HCT116 (cell line): ENCODE measurements around the gene RBM19. TPM values are rescaled to one million over a fixed set of nuclear protein-coding genes. Genes with fewer than 3 reads are reported as not detected.

Experiments
- ATAC-seq: fragments of 200-7000 bp; cut with Tn5 transposase; 2 replicates; pipeline ENCODE4 v1.9.1; 2020; ENCODE audit warnings: mild to moderate bottlenecking, moderate library complexity
- BruUV-seq: library from RNA; stranded (reverse); fragments of 400-500 nt; replicated peaks from 2 replicates; lab custom pipeline; 2021; lab: Mats Ljungman, UMichigan
- CTCF ChIA-PET: fragments of 300-600 bp; sonication (Branson Sonifier 250); formaldehyde crosslinking; loops from one replicate; lab custom pipeline; 2021; ENCODE audit warnings: antibody characterized with exemption; lab: Charles Lee
- POLR2A ChIA-PET: fragments of 300-600, 350-600 bp; sonication (Branson Sonifier 250); formaldehyde crosslinking; loops from one replicate; lab custom pipeline; 2021; ENCODE audit warnings: antibody characterized with exemption; lab: Charles Lee
- RAD21 ChIA-PET, 2 experiments: fragments of 300-600 bp; sonication (Branson Sonifier 250); formaldehyde crosslinking; loops; one replicate each; lab custom pipeline; 2023; ENCODE audit warnings: low total read pairs in 2 of 2; ENCODE audit not compliant: uncharacterized antibody in 2 of 2, unreplicated experiment in 2 of 2, low non-redundant PET in 1 of 2; lab: Charles Lee
- DNase-seq: peaks from one replicate; pipeline ENCODE4 v3.0.0-alpha.2; 2010; ENCODE audit warnings: low read depth, low spot score
- H2AFZ ChIP-seq: fragments of 200-600 bp; shearing (Covaris generic), sonication (generic); 2 replicates; pipeline ENCODE4 v1.6.1; 2017; ENCODE audit warnings: low read depth, mixed run types, mixed read lengths, antibody characterized with exemption, low read length; ENCODE audit not compliant: poor library complexity, severe bottlenecking
- H3K27ac ChIP-seq: 2 replicates; pipeline ENCODE4 v1.5.1; 2012; ENCODE audit warnings: low read depth, low read length
- H3K27me3 ChIP-seq: fragments of 200-600 bp; sonication (generic); 2 replicates; pipeline ENCODE4 v1.6.1; 2016; ENCODE audit warnings: mixed run types, low read length, mixed read lengths; ENCODE audit not compliant: insufficient read depth
- H3K36me3 ChIP-seq, 2 experiments: fragments of 200-500 bp in 1 of 2; fragments of 200-600 bp in 1 of 2; sonication (Bioruptor generic) in 1 of 2; sonication (generic) in 1 of 2; 2 replicates each; pipeline versions ENCODE4 v1.5.1 to v1.6.1; 2014 to 2016; ENCODE audit warnings: low read length in 2 of 2, inconsistent platforms in 1 of 2, mixed read lengths in 1 of 2, mixed run types in 1 of 2; ENCODE audit not compliant: insufficient read depth in 2 of 2, control insufficient read depth in 1 of 2
- H3K4me1 ChIP-seq, 2 experiments: fragments of 200-600 bp in 1 of 2; sonication (generic) in 1 of 2; 2 replicates each; pipeline versions ENCODE4 v1.5.1 to v1.6.1; 2012 to 2017; ENCODE audit warnings: low read length in 2 of 2, inconsistent platforms in 1 of 2, mild to moderate bottlenecking in 1 of 2, mixed read lengths in 1 of 2, mixed run types in 1 of 2, moderate library complexity in 1 of 2; ENCODE audit not compliant: insufficient read depth in 2 of 2, control insufficient read depth in 1 of 2
- H3K4me2 ChIP-seq: fragments of 200-600 bp; sonication (generic); 2 replicates; pipeline ENCODE4 v1.6.1; 2017; ENCODE audit warnings: mixed run types, low read length, mixed read lengths
- H3K4me3 ChIP-seq, 2 experiments: fragments of 200-600 bp in 1 of 2; sonication (generic) in 1 of 2; replicated peaks in 1 of 2; 2 replicates each; pipeline ENCODE4 v1.5.1; 2011 to 2016; ENCODE audit warnings: low read length in 2 of 2, control low read depth in 1 of 2, low read depth in 1 of 2, mild to moderate bottlenecking in 1 of 2, mixed read lengths in 1 of 2, mixed run types in 1 of 2
- H3K79me2 ChIP-seq: fragments of 200-600 bp; sonication (generic); 2 replicates; pipeline ENCODE4 v1.6.1; 2017; ENCODE audit warnings: mild to moderate bottlenecking, mixed run types, low read length, moderate library complexity, mixed read lengths; ENCODE audit not compliant: insufficient read depth
- H3K9ac ChIP-seq: fragments of 200-600 bp; sonication (generic); 2 replicates; pipeline ENCODE4 v1.6.1; 2016; ENCODE audit warnings: low read length, mixed read lengths
- H3K9me2 ChIP-seq: fragments of 200-600 bp; sonication (generic), shearing (Covaris generic); 2 replicates; pipeline ENCODE4 v1.6.1; 2017; ENCODE audit warnings: mixed run types, mild to moderate bottlenecking, moderate library complexity; ENCODE audit not compliant: insufficient read depth
- H3K9me3 ChIP-seq, 2 experiments: fragments of 200-500 bp in 1 of 2; fragments of 200-600 bp in 1 of 2; sonication (Bioruptor generic) in 1 of 2; sonication (generic) in 1 of 2; 2 replicates each; pipeline ENCODE4 v1.6.1; 2014 to 2017; ENCODE audit warnings: low read length in 2 of 2, mixed read lengths in 2 of 2, inconsistent platforms in 1 of 2, low read depth in 1 of 2, mild to moderate bottlenecking in 1 of 2, mixed run types in 1 of 2, moderate library complexity in 1 of 2; ENCODE audit not compliant: control insufficient read depth in 1 of 2, insufficient read depth in 1 of 2
- H4K20me1 ChIP-seq: fragments of 200-600 bp; sonication (generic), shearing (Covaris generic); 2 replicates; pipeline ENCODE4 v1.6.1; 2017; ENCODE audit warnings: mixed run types, mild to moderate bottlenecking, moderate library complexity; ENCODE audit not compliant: insufficient read depth
- ATF3 ChIP-seq: IDR thresholded peaks from 2 replicates; pipeline ENCODE4 v1.6.1; 2012
- CBX3 ChIP-seq: IDR thresholded peaks from 2 replicates; pipeline ENCODE4 v1.6.1; 2012; ENCODE audit warnings: low read depth
- CEBPB ChIP-seq: IDR thresholded peaks from 2 replicates; pipeline ENCODE4 v1.6.1; 2012; ENCODE audit warnings: low read depth
- CTCF ChIP-seq, 3 experiments: fragments of 200-600 bp in 1 of 3; sonication (generic) in 1 of 3; IDR thresholded peaks in 2 of 3; conservative IDR thresholded peaks in 1 of 3; 2 replicates each; pipeline ENCODE4 v1.5.1; 2012 to 2017; ENCODE audit warnings: low read depth in 2 of 3, low read length in 2 of 3, antibody characterized with exemption in 1 of 3, borderline replicate concordance in 1 of 3, control low read depth in 1 of 3, mild to moderate bottlenecking in 1 of 3, mixed read lengths in 1 of 3, mixed run types in 1 of 3, moderate library complexity in 1 of 3; ENCODE audit not compliant: insufficient read depth in 1 of 3
- EGR1 ChIP-seq: IDR thresholded peaks from 2 replicates; pipeline ENCODE4 v1.6.1; 2012; ENCODE audit warnings: low read depth
- ELF1 ChIP-seq: IDR thresholded peaks from 2 replicates; pipeline ENCODE4 v1.6.1; 2012; ENCODE audit warnings: low read depth, borderline replicate concordance
- EZH2phosphoT487 ChIP-seq: fragments of 200-600 bp; IDR thresholded peaks from 2 replicates; pipeline ENCODE4 v1.6.1; 2018; ENCODE audit warnings: antibody characterized with exemption, borderline replicate concordance
- FOSL1 ChIP-seq: IDR thresholded peaks from 2 replicates; pipeline ENCODE4 v1.6.1; 2012; ENCODE audit warnings: low read depth
- JUND ChIP-seq: IDR thresholded peaks from 2 replicates; pipeline ENCODE4 v1.6.1; 2012
- MAX ChIP-seq: IDR thresholded peaks from 2 replicates; pipeline ENCODE4 v1.6.1; 2012
- POLR2A ChIP-seq: IDR thresholded peaks from 2 replicates; pipeline ENCODE4 v1.7.0; 2011; ENCODE audit warnings: borderline replicate concordance; ENCODE audit not compliant: insufficient read depth, insufficient read length; ENCODE audit errors: extremely low read depth
- POLR2AphosphoS5 ChIP-seq: IDR thresholded peaks from 2 replicates; pipeline ENCODE4 v1.6.1; 2011; ENCODE audit warnings: mild to moderate bottlenecking, low read depth, low read length, moderate library complexity
- RAD21 ChIP-seq: IDR thresholded peaks from 2 replicates; pipeline ENCODE4 v1.6.1; 2012; ENCODE audit warnings: low read depth, mild to moderate bottlenecking
- SIN3A ChIP-seq: IDR thresholded peaks from 2 replicates; pipeline ENCODE4 v1.6.1; 2012; ENCODE audit warnings: low read depth
- SRF ChIP-seq: IDR thresholded peaks from 2 replicates; pipeline ENCODE4 v1.6.1; 2012; ENCODE audit warnings: low read depth
- TCF7L2 ChIP-seq: IDR thresholded peaks from 2 replicates; pipeline ENCODE4 v1.7.0; 2011; ENCODE audit warnings: borderline replicate concordance, inconsistent platforms; ENCODE audit not compliant: insufficient read depth, insufficient read length; ENCODE audit errors: extremely low read depth
- YY1 ChIP-seq: IDR thresholded peaks from 2 replicates; pipeline ENCODE4 v1.6.1; 2011; ENCODE audit warnings: low read length, low read depth, moderate library complexity, mild to moderate bottlenecking; ENCODE audit not compliant: insufficient replicate concordance; ENCODE audit errors: extremely low read depth
- ZFX ChIP-seq: fragments of 450-650 bp; IDR thresholded peaks from 2 replicates; pipeline ENCODE4 v1.6.1; 2017
- ZNF274 ChIP-seq: fragments of 200-500 bp; sonication (Bioruptor generic); IDR thresholded peaks from 2 replicates; pipeline ENCODE4 v1.6.1; 2014; ENCODE audit warnings: mild to moderate bottlenecking, low read depth, low read length, inconsistent platforms
- intact Hi-C: fragments of 100-400 bp; cut with micrococcal nuclease; formaldehyde crosslinking; loops from 2 replicates; pipeline ENCODE4 v1.10.0; 2022
- total RNA-seq: library from RNA; stranded (reverse); gene quantifications from one replicate; pipeline ENCODE4 v1.2.1, GENCODE V29; 2021; ENCODE audit not compliant: unreplicated experiment

The RBM19 gene
- total RNA-seq, 1 experiment from 2014 or later: 30.7 TPM

GRCh38 chr12:113862590-113863454 is 103.3 kb downstream of the RBM19 start:
- no peak overlapping the region for H3K27ac ChIP-seq
- H4K20me1 ChIP-seq: no peaks in the 10 kb centered on the region
- ChIA-PET POLR2A (no interaction called here), RAD21 (no interaction called here), CTCF (no interaction called here)
- H3K27me3 ChIP-seq: no peaks in the 10 kb centered on the region
- no peak overlapping the region for H3K4me3 ChIP-seq
- no peak overlapping the region for H2AFZ ChIP-seq
- 0 out of 4 replicates have a peak, but pooled peaks cover 0 to 3% of the 10 kb centered on the region in 2 experiments for H3K4me1 ChIP-seq
- no peak for DNase-seq
- no peaks in the 10 kb centered on the region for H3K9me3 ChIP-seq
- ATAC-seq: no peak
- no peaks in the 10 kb centered on the region for H3K79me2 ChIP-seq
- H3K4me2 ChIP-seq: no peak overlapping the region
- intact Hi-C loops: no loop called here
- no peaks in the 10 kb centered on the region for H3K9me2 ChIP-seq
- no TSS peak for BruUV-seq
- H3K9ac ChIP-seq: no peak overlapping the region
- H3K36me3 ChIP-seq: no peaks in the 10 kb centered on the region
- no peak for TF ChIP-seq TCF7L2
- no peak for TF ChIP-seq SRF
- TF ChIP-seq JUND: no peak
- no peak for TF ChIP-seq POLR2AphosphoS5
- no peak for TF ChIP-seq CEBPB
- no peak for TF ChIP-seq CTCF (IDR thresholded peaks at IDR 0.05 in 2 of 3, conservative IDR thresholded peaks at IDR 0.05 in 1 of 3; ENCODE audit: borderline replicate concordance in 1 of 3, insufficient read depth in 1 of 3, low read depth in 2 of 3, low read length in 2 of 3)
- no peak for TF ChIP-seq ATF3
- TF ChIP-seq ZNF274: no peak
- no peak for TF ChIP-seq CBX3
- no peak for TF ChIP-seq RAD21
- no peak for TF ChIP-seq MAX
- no peak for TF ChIP-seq EGR1
- TF ChIP-seq FOSL1: no peak
- TF ChIP-seq ELF1: no peak
- TF ChIP-seq POLR2A: no peak
- TF ChIP-seq SIN3A: no peak
- no peak for TF ChIP-seq YY1
- TF ChIP-seq ZFX: no peak
- no peak for TF ChIP-seq EZH2phosphoT487
